Middle frontal gyrus (tissue), 1 donor: ENCODE data around the gene SEMA7A.
"Not testable (repeated sequence)": the region's sequence is repeated elsewhere in the genome, so short reads cannot be mapped to it uniquely, and the experiment has no call there.

Experiments used
- DNase-seq: peaks from one replicate; pipeline ENCODE4 v3.0.0-alpha.2; 2015; ENCODE audit warnings: low spot score; ENCODE audit errors: extremely low spot score

SEMA7A gene

GRCh38 chr15:74400313-74400860, 33.4 kb downstream of the SEMA7A start:
- no peak for DNase-seq

DNA sequence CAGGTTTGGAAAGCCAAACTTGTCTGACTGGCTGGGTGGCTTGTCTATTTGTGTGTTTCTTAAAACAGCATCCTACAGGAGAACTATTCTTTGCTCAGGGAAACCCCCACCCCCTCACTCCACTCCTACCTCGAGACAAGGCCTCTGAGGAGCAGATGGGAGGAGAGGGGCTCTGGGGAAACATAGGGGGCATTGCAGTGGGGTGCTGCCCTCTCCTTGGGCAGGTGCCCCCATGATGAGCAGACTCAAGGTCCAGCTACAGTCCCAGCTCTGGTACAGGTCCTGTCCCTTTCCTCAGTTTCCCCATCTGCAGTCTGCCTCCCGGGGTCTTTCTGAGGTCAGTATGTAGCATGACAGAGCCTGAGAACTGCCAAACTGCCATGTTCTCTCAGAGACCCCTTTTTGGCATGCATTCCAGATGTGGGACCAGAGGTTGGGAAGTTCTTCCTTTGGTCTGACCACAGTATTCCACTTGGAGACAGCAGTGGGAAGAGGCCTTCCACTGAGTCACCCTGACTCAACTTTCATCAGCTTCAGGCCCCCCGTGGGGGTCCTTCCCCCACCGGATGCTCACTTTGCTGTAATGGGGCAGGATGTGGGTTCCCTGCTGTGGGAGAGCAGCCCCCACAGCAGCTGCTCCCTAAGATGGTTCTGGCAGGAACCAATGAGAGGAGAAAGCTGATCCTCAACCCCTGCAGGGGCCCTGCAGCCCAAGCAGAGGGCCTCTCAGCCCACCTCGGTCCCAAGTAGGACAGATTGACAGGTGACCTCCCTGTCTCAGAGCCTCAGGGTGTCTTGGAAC, 34.0 kb downstream of the SEMA7A start:
- DNase-seq = no peak

DNA sequence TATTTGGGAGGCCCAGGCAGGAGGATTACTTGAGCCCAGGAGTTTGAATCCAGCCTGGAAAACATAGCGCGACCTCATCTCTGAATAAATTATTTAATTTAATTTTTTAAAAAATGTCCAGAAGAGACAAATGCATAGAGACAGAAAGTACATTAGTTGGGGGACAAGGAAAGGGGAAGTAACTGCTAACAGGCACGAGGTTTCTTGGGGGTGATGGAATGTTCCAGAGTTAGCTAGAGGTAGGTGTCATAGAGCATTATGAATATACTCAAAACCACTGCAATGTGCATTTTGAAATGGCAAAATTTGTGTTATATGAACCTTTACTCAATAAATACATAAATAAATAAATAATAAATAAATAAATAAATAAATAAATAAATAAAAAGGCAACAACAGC, 34.7 kb downstream of the SEMA7A start:
- no peak for DNase-seq

DNA sequence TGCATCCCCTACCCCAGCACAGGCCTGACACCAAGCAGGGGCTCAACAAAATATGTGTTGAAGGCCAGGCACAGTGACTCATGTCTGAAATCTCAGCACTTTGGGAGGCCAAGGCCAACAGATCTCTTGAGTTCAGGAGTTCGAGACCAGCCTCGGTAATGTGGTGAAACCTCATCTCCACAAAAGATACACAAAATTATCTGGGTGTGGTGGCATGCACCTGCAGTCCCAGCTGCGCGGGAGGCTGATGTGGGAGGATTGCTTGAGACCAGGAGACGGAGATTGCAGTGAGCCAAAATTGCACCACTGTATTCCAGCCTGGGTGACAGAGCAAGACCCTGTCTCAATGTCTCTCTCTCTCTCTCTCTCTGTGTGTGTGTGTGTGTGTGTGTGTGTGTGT, 35.6 kb downstream of the SEMA7A start:
- no peak for DNase-seq

DNA sequence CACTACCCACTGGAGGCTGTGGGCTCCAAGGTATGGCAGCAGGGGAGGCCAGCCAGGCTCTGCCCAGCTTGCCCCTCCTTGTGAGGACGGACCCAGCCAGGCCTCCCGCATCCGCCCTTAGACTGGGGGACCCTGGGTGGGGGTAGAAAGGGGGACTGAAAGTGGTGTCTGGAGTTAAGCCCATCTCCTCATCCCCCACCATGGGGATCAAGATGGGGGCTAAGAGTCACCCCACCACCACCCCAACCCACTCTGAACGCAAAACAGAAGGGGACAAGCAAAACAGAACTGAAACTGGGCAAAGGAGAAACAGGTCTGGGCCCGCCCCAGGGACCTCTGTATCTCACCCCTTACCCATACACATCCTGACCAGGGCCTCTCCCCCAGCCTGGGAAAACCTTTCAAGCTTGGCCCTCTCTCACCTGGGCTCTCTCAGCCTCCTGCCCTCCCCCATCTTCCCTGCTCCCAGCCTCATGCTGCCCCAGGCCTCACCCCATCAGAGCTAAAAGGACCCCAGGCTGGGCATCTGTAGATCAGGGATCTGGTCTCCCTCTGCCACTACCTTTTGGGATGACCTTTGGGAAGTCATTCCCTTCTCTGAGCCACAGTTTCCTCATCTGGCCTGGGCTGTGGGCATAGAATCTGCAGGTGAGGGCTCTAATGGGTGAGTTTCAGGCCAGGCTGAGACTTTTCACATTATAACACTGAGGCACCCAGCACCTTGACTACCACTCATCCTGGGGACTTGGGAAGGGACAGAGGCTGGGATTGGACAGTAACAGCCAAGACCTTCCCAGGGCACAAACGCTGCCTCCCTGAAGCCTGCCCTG, 36.3 kb downstream of the SEMA7A start:
- DNase-seq = no peak

GRCh38 chr15:74396445-74397238, 37.1 kb downstream of the SEMA7A start:
- DNase-seq = no peak

- no peak for DNase-seq
Measured at GRCh38 chr15:74396146-74396438, 37.7 kb downstream of the SEMA7A start.

- DNase-seq = no peak
Measured at GRCh38 chr15:74395319-74396145, 38.2 kb downstream of the SEMA7A start.

DNA sequence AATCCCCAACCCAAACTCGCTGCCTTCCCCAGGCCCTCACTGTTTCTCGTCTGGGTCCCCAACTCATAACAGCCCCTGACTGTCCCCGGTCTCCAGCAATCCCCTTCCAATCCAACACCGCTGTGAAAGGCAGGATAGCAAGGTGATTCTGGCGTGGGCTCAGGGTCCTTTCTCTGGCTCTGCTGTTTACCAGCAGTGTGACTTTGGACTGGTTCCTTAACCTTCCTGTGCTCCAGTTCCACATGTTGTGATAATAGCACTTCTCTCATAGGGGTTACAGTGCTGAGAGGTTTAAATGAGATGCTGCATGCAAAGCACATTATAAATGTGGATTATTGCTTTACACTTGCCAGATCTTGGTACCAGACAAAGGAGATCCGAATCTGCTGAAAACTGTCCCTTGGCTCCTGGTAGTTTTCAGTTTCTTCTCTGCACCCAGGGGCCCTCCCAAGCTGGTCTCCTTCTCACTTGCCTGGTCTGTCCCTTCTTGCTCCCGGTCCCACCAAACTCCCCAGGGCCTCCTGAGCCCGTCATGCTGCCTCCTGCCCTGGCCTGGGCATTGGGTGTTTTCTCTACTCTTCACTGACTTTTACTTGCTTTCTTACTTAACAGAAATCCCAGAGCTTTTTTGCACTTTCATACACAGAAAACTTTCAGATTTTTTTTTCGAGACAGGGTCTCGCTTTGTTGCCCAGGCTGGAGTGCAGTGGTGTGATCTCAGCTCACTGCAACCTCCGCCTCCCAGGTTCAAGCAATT, 39.5 kb downstream of the SEMA7A start:
- no peak for DNase-seq

GRCh38 chr15:74393423-74393822, 40.3 kb downstream of the SEMA7A start:
- DNase-seq = no peak

DNA sequence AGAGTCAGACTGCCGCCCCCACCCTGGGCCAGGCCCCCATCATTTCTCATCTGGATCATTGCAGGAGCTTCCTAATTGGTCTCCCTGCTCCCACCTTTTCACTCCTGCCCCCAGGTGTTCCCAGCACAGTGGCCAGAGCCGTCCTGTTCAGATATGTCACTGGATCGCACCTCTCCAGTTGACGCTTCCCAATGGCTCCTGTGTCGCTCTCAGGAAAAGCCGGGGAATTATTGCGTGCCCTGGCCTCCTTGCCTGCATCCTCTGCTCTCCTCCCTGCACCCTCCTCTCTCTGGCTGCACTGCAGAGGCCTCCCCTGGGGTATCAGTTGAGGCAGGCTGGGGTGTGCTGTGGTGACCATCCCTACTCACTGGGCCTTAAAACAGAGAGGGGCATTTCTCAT, 40.9 kb downstream of the SEMA7A start:
- DNase-seq = no peak

DNA sequence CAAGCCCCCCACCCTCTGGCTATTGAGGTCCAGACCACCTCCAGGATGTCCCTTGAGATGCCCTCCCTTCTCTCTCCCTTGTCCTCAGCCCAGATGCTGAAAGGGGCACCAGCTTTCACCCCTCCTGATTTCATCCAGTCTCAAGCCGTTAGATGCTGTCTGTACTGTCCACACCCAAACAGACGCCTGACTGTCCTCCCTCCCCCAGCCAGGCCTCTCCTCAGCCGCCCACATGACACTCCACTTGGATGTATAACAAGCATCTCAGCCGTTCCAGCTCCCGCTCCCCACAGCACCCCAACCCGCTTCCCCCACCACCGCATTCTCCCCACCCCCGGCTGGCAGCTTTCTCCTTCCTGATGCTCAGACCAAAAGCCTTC, 41.3 kb downstream of the SEMA7A start:
- DNase-seq = no peak

GRCh38 chr15:74391582-74392450, 41.9 kb downstream of the SEMA7A start:
- no peak for DNase-seq

DNA sequence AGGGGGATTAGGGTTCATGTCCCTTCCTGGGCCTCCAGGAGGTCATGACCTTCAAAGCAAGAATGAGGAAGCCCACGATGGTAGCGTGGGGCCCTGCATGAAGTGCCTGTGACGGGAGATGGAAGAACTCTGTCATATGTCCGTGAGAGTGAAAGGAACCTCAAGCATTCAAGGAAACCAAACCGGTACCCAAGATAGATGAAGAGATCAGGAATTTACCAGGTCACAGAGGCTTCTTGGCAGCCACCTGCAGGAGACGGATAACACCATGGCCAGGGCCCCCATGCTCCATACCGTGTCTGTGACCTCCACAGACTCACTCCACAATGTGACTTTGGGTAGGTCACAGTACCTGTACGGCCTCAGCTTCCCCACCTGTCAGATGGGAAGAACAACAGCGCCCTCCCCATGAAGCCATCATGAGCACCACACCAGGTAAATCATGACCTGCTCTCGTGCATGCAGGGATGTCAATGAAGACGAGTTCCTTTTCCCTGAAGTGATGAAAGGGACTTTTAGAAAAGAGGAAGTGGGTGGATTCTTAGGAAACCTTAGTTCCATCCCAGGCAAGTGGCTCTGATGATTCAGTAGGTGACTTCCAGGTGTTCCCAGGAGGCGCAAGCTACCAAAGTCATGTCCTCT, 43.0 kb downstream of the SEMA7A start:
- no peak for DNase-seq

GRCh38 chr15:74390049-74390646, 43.6 kb downstream of the SEMA7A start:
- not testable (repeated sequence) for DNase-seq

GRCh38 chr15:74389241-74390048, 44.3 kb downstream of the SEMA7A start:
- DNase-seq = no peak

- no peak for DNase-seq
Measured at GRCh38 chr15:74388363-74388951, 45.3 kb downstream of the SEMA7A start.
